LNCAP (cell line): ENCODE results near the gene TDRD1.

Experiments
- TF ChIP-seq, protein P1 (sequence below): fragments of 450-650 bp; IDR thresholded peaks from 2 replicates; pipeline ENCODE4 v1.5.1; 2017; ENCODE audit warnings: mild to moderate bottlenecking

TDRD1 gene

DNA sequence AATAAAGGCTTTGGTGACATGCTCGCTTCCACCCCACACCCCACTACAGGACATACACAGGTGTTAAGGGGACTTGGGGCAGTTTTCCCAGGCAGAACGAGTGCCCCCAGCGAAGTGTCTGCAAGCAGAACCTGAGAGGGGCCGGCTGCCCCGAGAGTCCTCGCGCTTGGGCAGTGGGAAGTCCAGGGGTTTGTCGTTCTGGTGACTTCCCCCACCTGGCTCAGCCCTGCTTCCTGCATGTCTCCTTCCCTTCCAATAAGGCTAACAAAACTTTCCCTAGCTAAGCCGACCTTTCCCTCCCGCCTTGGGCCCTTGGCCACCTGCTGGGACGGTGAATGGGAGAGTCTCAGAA is 60.8 kb downstream of the TDRD1 start:
- TF ChIP-seq, protein P1, sequence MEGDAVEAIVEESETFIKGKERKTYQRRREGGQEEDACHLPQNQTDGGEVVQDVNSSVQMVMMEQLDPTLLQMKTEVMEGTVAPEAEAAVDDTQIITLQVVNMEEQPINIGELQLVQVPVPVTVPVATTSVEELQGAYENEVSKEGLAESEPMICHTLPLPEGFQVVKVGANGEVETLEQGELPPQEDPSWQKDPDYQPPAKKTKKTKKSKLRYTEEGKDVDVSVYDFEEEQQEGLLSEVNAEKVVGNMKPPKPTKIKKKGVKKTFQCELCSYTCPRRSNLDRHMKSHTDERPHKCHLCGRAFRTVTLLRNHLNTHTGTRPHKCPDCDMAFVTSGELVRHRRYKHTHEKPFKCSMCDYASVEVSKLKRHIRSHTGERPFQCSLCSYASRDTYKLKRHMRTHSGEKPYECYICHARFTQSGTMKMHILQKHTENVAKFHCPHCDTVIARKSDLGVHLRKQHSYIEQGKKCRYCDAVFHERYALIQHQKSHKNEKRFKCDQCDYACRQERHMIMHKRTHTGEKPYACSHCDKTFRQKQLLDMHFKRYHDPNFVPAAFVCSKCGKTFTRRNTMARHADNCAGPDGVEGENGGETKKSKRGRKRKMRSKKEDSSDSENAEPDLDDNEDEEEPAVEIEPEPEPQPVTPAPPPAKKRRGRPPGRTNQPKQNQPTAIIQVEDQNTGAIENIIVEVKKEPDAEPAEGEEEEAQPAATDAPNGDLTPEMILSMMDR = no peak

DNA sequence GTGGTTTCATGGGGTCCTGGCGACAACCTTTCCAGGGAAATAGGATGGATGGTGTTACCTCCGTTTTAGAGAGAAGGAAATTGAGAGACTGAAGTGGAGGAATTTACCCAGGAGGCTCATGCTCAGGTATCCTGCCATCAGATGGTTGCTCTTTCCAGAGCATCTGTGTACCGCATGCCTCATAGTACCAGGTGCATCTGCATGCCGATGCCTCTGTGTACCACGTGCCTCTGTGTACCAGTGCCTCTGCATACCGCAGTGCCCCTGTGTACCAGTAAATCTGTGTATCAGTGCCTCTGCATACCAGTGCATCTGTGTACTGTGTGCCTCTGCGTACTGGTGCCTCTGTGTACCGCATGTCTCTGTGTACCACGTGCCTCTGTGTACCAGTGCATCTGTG is 63.1 kb downstream of the TDRD1 start:
- TF ChIP-seq, protein P1 = no peak

DNA sequence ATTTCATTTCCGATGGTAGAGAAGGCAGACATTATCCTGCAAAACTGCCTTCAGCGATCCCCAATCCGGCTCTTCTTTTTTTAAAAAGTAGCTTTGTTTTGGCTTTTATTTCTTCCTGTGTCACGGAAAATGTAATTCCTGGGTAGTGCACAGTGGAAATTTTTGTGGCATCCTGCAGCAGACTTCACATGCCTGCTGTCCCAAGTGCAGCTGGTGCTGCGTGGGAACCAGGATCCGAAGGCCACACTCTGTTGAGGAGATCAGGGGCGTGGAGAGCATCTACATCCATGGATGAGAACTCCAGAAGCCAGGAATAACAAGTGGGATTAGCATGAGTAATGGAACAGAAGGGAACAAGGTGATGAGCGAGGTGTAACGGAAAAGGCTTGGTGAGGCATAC is 64.5 kb downstream of the TDRD1 start:
- TF ChIP-seq, protein P1 = no peak

DNA sequence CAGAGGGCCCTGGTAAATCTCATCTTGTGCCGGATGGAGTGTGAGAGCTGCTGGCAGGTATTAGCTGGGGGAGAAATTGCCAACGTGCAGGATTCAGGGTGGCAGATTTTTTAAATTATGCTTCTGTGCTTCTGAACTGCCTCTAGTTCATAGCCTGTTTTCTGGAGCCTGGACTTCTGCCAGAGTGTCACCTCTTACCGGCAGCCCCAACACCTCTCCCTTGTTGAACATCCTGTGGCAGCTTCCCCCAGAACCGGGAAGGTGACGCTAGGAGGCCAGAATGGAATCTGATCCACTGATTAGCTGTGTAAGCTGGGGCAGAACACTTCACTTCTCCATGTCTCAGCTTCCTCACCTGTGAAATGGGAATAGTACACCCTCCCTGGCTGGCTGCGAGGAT is 65.0 kb downstream of the TDRD1 start:
- TF ChIP-seq, protein P1 = no peak

DNA sequence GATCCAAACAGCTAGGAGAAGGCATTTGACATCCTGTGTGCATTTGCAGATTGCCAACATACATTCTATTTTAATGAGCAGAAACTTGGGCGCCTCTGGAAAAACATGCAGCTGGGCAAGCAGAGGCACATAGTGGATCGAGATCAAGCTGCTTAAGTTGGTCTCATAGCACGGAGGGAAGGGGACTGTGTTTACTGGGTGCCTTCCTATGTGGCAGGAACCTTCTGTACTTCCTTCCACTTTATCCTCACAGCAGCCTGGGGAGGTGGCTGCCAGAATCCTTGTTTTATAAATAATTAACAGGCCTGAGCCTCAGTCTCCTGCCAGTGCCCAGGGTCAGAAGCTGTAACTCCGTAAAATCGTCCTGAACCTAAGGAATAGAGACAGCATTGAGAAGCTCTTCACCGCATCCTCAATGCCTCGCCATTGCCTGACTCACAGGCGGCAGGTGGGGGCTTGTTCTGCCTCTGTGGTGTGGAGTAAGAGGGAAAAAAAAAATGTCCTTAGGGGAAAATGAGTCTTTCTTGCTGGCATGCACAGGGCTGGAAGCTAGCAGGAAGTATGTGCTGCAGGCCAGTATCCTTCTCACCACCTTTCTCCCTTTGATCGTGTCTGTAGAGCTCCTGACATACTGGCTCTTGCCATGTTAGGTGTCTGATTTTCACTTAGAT is 66.1 kb downstream of the TDRD1 start:
- TF ChIP-seq, protein P1 = no peak

DNA sequence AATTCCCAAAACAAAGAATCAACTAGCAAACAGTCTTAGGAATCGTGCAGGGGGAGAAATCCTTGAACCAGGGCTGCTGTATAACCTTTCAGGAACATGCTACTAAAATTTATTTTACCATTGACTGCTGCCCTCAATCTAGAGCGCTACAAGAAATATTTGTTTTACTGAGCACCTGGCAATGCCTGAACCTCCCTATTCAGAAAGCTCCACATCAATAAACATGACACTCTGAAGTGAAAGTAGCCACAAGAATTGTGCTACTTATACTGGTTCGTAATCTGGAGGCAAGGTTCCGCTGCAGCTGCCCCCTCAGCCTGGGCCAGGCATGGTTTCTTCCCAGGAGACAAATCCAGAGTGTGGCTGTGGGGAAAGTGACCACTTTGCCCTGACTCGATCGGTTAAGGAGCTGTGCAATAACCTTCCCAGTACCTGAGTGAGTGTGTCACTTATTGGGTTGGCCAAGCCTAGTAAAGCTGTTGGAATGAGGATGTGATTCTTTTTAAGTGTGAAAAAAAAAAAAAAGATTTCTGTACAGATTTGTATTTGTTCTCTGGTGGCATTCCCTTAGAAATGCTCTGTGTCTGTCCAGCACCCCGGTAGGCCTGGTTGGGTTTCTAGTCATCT is 67.6 kb downstream of the TDRD1 start:
- TF ChIP-seq, protein P1 = no peak

DNA sequence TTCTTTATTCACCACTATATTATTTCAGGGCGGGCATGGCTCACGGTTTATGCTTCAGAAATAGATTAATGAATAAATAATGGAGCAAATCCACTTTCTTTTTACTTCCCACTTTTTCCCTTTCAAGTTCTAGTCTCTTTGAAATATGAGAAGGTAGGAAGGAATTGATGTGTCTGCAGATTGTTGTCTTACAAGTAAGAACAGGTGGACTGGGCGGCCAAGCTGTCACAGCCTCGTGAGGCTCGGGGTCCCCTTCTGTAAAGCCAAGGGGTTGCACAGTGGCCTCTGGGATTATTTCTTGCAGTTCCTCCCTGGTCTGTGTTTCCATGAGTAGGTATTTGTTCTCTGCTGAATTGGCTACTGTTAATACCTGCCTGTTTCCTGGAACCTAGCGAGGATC is 71.1 kb downstream of the TDRD1 start:
- TF ChIP-seq, protein P1 = no peak

DNA sequence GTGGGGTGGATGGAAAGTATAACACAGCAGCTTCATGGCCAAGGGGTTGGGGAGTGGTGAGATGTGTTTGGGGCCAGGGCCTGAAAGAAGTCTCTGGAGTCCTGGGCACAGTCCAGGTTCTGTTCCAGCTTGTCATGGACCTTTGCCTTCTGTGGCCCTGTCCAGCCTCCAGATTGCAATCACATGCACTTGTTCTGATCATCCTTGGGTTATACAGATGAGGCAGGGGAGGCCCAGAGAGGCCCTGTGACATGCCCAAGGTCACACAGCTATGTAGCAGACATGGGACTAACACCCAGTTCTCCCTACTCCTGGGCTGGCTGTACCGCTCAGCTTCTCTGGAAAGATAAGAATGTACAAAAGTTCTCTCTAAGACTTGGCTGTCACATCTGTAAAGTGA is 71.6 kb downstream of the TDRD1 start:
- TF ChIP-seq, protein P1 = no peak
